MM.1S (cell line): Measurements from ENCODE around the gene RXFP1.

Experiments used
- DNase-seq: peaks from one replicate; pipeline ENCODE4 v3.0.0-alpha.2; 2015
- H2AFZ ChIP-seq: fragments of 300-600 bp; sonication (generic); 2 replicates; pipeline ENCODE4 v1.6.0; 2016; ENCODE audit warnings: antibody characterized with exemption, low read length
- H3F3A ChIP-seq: fragments of 300-600 bp; sonication (generic); 2 replicates; pipeline ENCODE4 v1.6.1; 2016; ENCODE audit warnings: mild to moderate bottlenecking, antibody characterized with exemption, low read length, moderate library complexity, mixed read lengths; ENCODE audit not compliant: insufficient read depth
- H3K27ac ChIP-seq: fragments of 300-600 bp; sonication (generic); 2 replicates; pipeline ENCODE4 v1.5.1; 2016; ENCODE audit warnings: mild to moderate bottlenecking, low read length
- H3K27me3 ChIP-seq: fragments of 300-600 bp; sonication (generic); replicated peaks from 2 replicates; pipeline ENCODE4 v1.6.0; 2016; ENCODE audit warnings: low read length; ENCODE audit not compliant: insufficient read depth
- H3K36me3 ChIP-seq: fragments of 300-600 bp; sonication (generic); replicated peaks from 2 replicates; pipeline ENCODE4 v1.6.1; 2016; ENCODE audit warnings: mild to moderate bottlenecking, low read length, mixed read lengths; ENCODE audit not compliant: insufficient read depth
- H3K4me1 ChIP-seq: fragments of 300-600 bp; sonication (generic); 2 replicates; pipeline ENCODE4 v1.6.1; 2016; ENCODE audit warnings: low read length, mixed read lengths
- H3K4me2 ChIP-seq: fragments of 300-600 bp; sonication (generic); 2 replicates; pipeline ENCODE4 v1.6.0; 2016; ENCODE audit warnings: low read depth, low read length
- H3K4me3 ChIP-seq: fragments of 300-600 bp; sonication (generic); 2 replicates; pipeline ENCODE4 v1.5.1; 2016; ENCODE audit warnings: low read length, mixed read lengths
- H3K79me2 ChIP-seq: fragments of 300-600 bp; sonication (generic); 2 replicates; pipeline ENCODE4 v1.6.1; 2016; ENCODE audit warnings: mixed run types, low read length, mixed read lengths
- H3K9ac ChIP-seq: fragments of 300-600 bp; sonication (generic); 2 replicates; pipeline ENCODE4 v1.6.1; 2016; ENCODE audit warnings: low read length, mixed read lengths
- H3K9me2 ChIP-seq: fragments of 300-600 bp; sonication (generic); replicated peaks from 2 replicates; pipeline ENCODE4 v1.6.1; 2016; ENCODE audit warnings: mild to moderate bottlenecking, low read length, mixed read lengths; ENCODE audit not compliant: insufficient read depth
- H3K9me3 ChIP-seq: fragments of 300-600 bp; sonication (generic); replicated peaks from 2 replicates; pipeline ENCODE4 v1.6.1; 2016; ENCODE audit warnings: mild to moderate bottlenecking, low read length, mixed read lengths; ENCODE audit not compliant: insufficient read depth
- H4K20me1 ChIP-seq: fragments of 300-600 bp; sonication (generic); 2 replicates; pipeline ENCODE4 v1.6.1; 2016; ENCODE audit warnings: mild to moderate bottlenecking, low read length, moderate library complexity, mixed read lengths; ENCODE audit not compliant: insufficient read depth
- CTCF ChIP-seq: fragments of 300-600 bp; sonication (generic); IDR thresholded peaks from 2 replicates; pipeline ENCODE4 v1.5.1; 2016; ENCODE audit warnings: antibody characterized with exemption, low read length, mixed read lengths
- EZH2 ChIP-seq: fragments of 300-600 bp; sonication (generic); optimal IDR thresholded peaks from 2 replicates; pipeline ENCODE3; 2017; ENCODE audit warnings: low read depth, mild to moderate bottlenecking, antibody characterized with exemption, low read length, mixed read lengths
- EZH2phosphoT487 ChIP-seq: fragments of 300-600 bp; sonication (generic); IDR thresholded peaks from 2 replicates; pipeline ENCODE4 v1.6.1; 2018; ENCODE audit warnings: antibody characterized with exemption, low read length

Gene RXFP1

GRCh38 chr4:158599765-158600498 lies 78.2 kb downstream of the RXFP1 start:
- Histone ChIP-seq H3K27ac (no peak overlapping the region), H3K9me2 (no peaks in the 10 kb centered on the region), H3K4me1 (no peaks in the 10 kb centered on the region), H3K27me3 (no peaks in the 10 kb centered on the region), H2AFZ (no peak overlapping the region), H4K20me1 (no peaks in the 10 kb centered on the region), H3K4me3 (no peak overlapping the region), H3F3A (no peaks in the 10 kb centered on the region), H3K4me2 (no peak overlapping the region), H3K9ac (no peak overlapping the region), H3K79me2 (no peaks in the 10 kb centered on the region), H3K36me3 (no peaks in the 10 kb centered on the region), H3K9me3 (no peaks in the 10 kb centered on the region)
- no peak for DNase-seq
- TF ChIP-seq EZH2 = no peak
- no peak for TF ChIP-seq CTCF
- no peak for TF ChIP-seq EZH2phosphoT487

- Histone ChIP-seq H3K27me3 (no peaks in the 10 kb centered on the region), H3K9ac (no peak overlapping the region), H3K79me2 (no peaks in the 10 kb centered on the region), H2AFZ (no peak overlapping the region), H3K27ac (no peak overlapping the region), H3K4me2 (no peak overlapping the region), H3K9me2 (no peaks in the 10 kb centered on the region), H3K36me3 (no peaks in the 10 kb centered on the region), H3K4me3 (no peak overlapping the region), H3F3A (no peaks in the 10 kb centered on the region), H3K4me1 (no peaks in the 10 kb centered on the region), H4K20me1 (no peaks in the 10 kb centered on the region), H3K9me3 (no peaks in the 10 kb centered on the region)
- no peak for TF ChIP-seq EZH2
- no peak for DNase-seq
Measured at GRCh38 chr4:158604369-158604768, 82.7 kb downstream of the RXFP1 start.

- DNase-seq = no peak
- Histone ChIP-seq H3K9ac (no peak overlapping the region), H3K9me3 (no peaks in the 10 kb centered on the region), H4K20me1 (no peaks in the 10 kb centered on the region), H3K9me2 (no peaks in the 10 kb centered on the region), H2AFZ (no peak overlapping the region), H3K4me2 (no peak overlapping the region), H3K4me1 (no peaks in the 10 kb centered on the region), H3K27me3 (no peaks in the 10 kb centered on the region), H3K4me3 (no peak overlapping the region), H3F3A (no peaks in the 10 kb centered on the region), H3K36me3 (no peaks in the 10 kb centered on the region), H3K79me2 (no peaks in the 10 kb centered on the region), H3K27ac (no peak overlapping the region)
- TF ChIP-seq EZH2 = no peak
- no peak for TF ChIP-seq CTCF
- no peak for TF ChIP-seq EZH2phosphoT487
Measured at GRCh38 chr4:158605393-158605792, 83.7 kb downstream of the RXFP1 start.

- no peaks in the 10 kb centered on the region for H3K36me3 ChIP-seq
- no peak for DNase-seq
- no peak overlapping the region for H3K9ac ChIP-seq
- no peaks in the 10 kb centered on the region for H3K4me1 ChIP-seq
- TF ChIP-seq EZH2 = no peak
- TF ChIP-seq CTCF = no peak
- TF ChIP-seq EZH2phosphoT487 = no peak
- no peak overlapping the region for H3K27ac ChIP-seq
- no peaks in the 10 kb centered on the region for H3K27me3 ChIP-seq
- H3K4me2 ChIP-seq = no peak overlapping the region
- no peaks in the 10 kb centered on the region for H3K9me2 ChIP-seq
- no peak overlapping the region for H2AFZ ChIP-seq
- no peaks in the 10 kb centered on the region for H4K20me1 ChIP-seq
- no peaks in the 10 kb centered on the region for H3K9me3 ChIP-seq
- H3F3A ChIP-seq = no peaks in the 10 kb centered on the region
- no peaks in the 10 kb centered on the region for H3K79me2 ChIP-seq
- no peak overlapping the region for H3K4me3 ChIP-seq
Measured at GRCh38 chr4:158606969-158607368, 85.3 kb downstream of the RXFP1 start.
